GM19452 (cell line): ENCODE measurements around the gene BOD1L2.

Experiments
- ATAC-seq: cut with Tn5 transposase; IDR thresholded peaks from one replicate; pipeline ENCODE4 v1.9.1; 2021; ENCODE audit not compliant: unreplicated experiment

BOD1L2 gene

GRCh38 chr18:57146956-57147636, at the start of gene BOD1L2:
Gene BOD1L2, plus strand, starts transcription at chr18:57147087. Its CDS starts 226 bp downstream, at chr18:57147313.
- no peak for ATAC-seq

GRCh38 chr18:57107140-57107832, 39.6 kb upstream of the BOD1L2 start:
- no peak for ATAC-seq

- ATAC-seq: no peak
Measured at GRCh38 chr18:57110290-57110689, 36.6 kb upstream of the BOD1L2 start.

- no peak for ATAC-seq
Measured at GRCh38 chr18:57113799-57114420, 33.0 kb upstream of the BOD1L2 start.

GRCh38 chr18:57116598-57117132, 30.2 kb upstream of the BOD1L2 start:
- ATAC-seq: no peak

GRCh38 chr18:57121542-57122112, 25.3 kb upstream of the BOD1L2 start:
- ATAC-seq: no peak

GRCh38 chr18:57122936-57123510, 23.9 kb upstream of the BOD1L2 start:
- no peak for ATAC-seq

- ATAC-seq: no peak
Measured at GRCh38 chr18:57125627-57126026, 21.3 kb upstream of the BOD1L2 start.

GRCh38 chr18:57128220-57128932, 18.5 kb upstream of the BOD1L2 start:
- no peak for ATAC-seq

GRCh38 chr18:57131101-57131500, 15.8 kb upstream of the BOD1L2 start:
- no peak for ATAC-seq

- no peak for ATAC-seq
Measured at GRCh38 chr18:57131782-57132181, 15.1 kb upstream of the BOD1L2 start.

GRCh38 chr18:57134618-57135135, 12.2 kb upstream of the BOD1L2 start:
- ATAC-seq: no peak

- ATAC-seq: no peak
Measured at GRCh38 chr18:57135699-57136098, 11.2 kb upstream of the BOD1L2 start.

- ATAC-seq: no peak
Measured at GRCh38 chr18:57137847-57138246, 9.0 kb upstream of the BOD1L2 start.

- ATAC-seq: no peak
Measured at GRCh38 chr18:57141208-57142129, 5.4 kb upstream of the BOD1L2 start.

GRCh38 chr18:57142324-57142723, 4.6 kb upstream of the BOD1L2 start:
- no peak for ATAC-seq

GRCh38 chr18:57143265-57143664, 3.6 kb upstream of the BOD1L2 start:
- no peak for ATAC-seq

- ATAC-seq: no peak
Measured at GRCh38 chr18:57148263-57148662, 1.4 kb downstream of the BOD1L2 start.

GRCh38 chr18:57149051-57149450, 2.2 kb downstream of the BOD1L2 start:
- ATAC-seq: no peak
